HepG2 (cell line): ENCODE data around the gene RPH3AL. TPM values are rescaled to one million over a fixed set of nuclear protein-coding genes. Genes with fewer than 3 reads are reported as not detected.
A peak's percentile ranks its signal among the peaks of the same experiment; 100 is the strongest.

Experiments used
- ARNT2 ChIP-seq: sonication (generic); formaldehyde crosslinking; IDR thresholded peaks from 2 replicates; pipeline ENCODE4 v1.8.0; 2022; ENCODE audit warnings: mild to moderate bottlenecking, low read depth, missing genetic modification reagents, moderate library complexity
- FOXO1 ChIP-seq: sonication (generic); formaldehyde crosslinking; IDR thresholded peaks from 2 replicates; pipeline ENCODE4 v1.4.0; 2020; ENCODE audit warnings: missing genetic modification reagents
- HOXA5 ChIP-seq: sonication (generic); formaldehyde crosslinking; IDR thresholded peaks from 2 replicates; pipeline ENCODE4 v1.4.0; 2020; ENCODE audit warnings: missing genetic modification reagents
- KDM5A ChIP-seq: fragments of 200-600 bp; sonication (generic); IDR thresholded peaks from 2 replicates; pipeline ENCODE4 v1.7.0; 2018; ENCODE audit warnings: antibody characterized with exemption, mild to moderate bottlenecking, low read length, borderline replicate concordance
- NFKBIZ ChIP-seq: IDR thresholded peaks from 2 replicates; pipeline ENCODE4 v1.6.1; 2018; ENCODE audit warnings: missing genetic modification reagents, missing compliant biosample characterization
- SETDB1 ChIP-seq: sonication (generic); formaldehyde crosslinking; IDR thresholded peaks from 2 replicates; pipeline ENCODE4 v1.5.1; 2020; ENCODE audit warnings: missing genetic modification reagents, mild to moderate bottlenecking, borderline replicate concordance
- U2AF2 ChIP-seq: fragments of 200-400 bp; formaldehyde crosslinking; IDR thresholded peaks from 2 replicates; pipeline ENCODE4 v1.6.1; 2017; ENCODE audit warnings: low read depth, mild to moderate bottlenecking, low read length
- ZMAT3 ChIP-seq: sonication (generic); formaldehyde crosslinking; conservative IDR thresholded peaks from 2 replicates; pipeline ENCODE4 v1.7.0; 2021; ENCODE audit warnings: missing genetic modification reagents
- ZMYM2 ChIP-seq: sonication (generic); formaldehyde crosslinking; IDR thresholded peaks from 2 replicates; pipeline ENCODE4 v1.8.0; 2022; ENCODE audit warnings: mild to moderate bottlenecking, missing genetic modification reagents
- ZNF207 ChIP-seq: fragments of 450-650 bp; IDR thresholded peaks from 2 replicates; pipeline ENCODE4 v1.6.1; 2016; ENCODE audit warnings: antibody characterized with exemption, borderline replicate concordance
- ZNF598 ChIP-seq: sonication (generic); formaldehyde crosslinking; IDR thresholded peaks from 2 replicates; pipeline ENCODE4 v1.5.1; 2020; ENCODE audit warnings: mild to moderate bottlenecking, missing genetic modification reagents, borderline replicate concordance
- ZNF605 ChIP-seq: sonication (generic); formaldehyde crosslinking; IDR thresholded peaks from 2 replicates; pipeline ENCODE4 v1.8.0; 2022; ENCODE audit warnings: mild to moderate bottlenecking, missing genetic modification reagents
- ZNF883 ChIP-seq: sonication (generic); formaldehyde crosslinking; IDR thresholded peaks from 2 replicates; pipeline ENCODE4 v1.5.1; 2020; ENCODE audit warnings: mild to moderate bottlenecking, missing genetic modification reagents; ENCODE audit errors: not compliant biosample characterization
- ZZZ3 ChIP-seq: sonication (generic); formaldehyde crosslinking; IDR thresholded peaks from 2 replicates; pipeline ENCODE4 v1.4.0; 2020; ENCODE audit warnings: missing genetic modification reagents, mild to moderate bottlenecking, borderline replicate concordance
- polyA plus RNA-seq, 8 experiments: library from polyadenylated mRNA; depleted of rRNA in 3 of 8; stranded (reverse) in 7 of 8; unstranded in 1 of 8; fragments of >200 nt; fragmentation: Illumina TruSeq in 4 of 8; extraction: Trizol in 4 of 8; gene quantifications; 2 replicates each; pipeline versions ENCODE4 v1.2.1 to v1.2.3, GENCODE V29; 2011 to 2016; ENCODE audit warnings: low read depth in 4 of 8, missing spikeins in 1 of 8, mixed read lengths in 1 of 8; ENCODE audit not compliant: insufficient read depth in 1 of 8
- total RNA-seq, 5 experiments: library from RNA; depleted of rRNA; stranded (reverse); fragments of >200 nt; fragmentation: Illumina TruSeq; extraction: Trizol; gene quantifications; 2 replicates each; pipeline ENCODE4 v1.2.3, GENCODE V29; 2016; ENCODE audit warnings: low read depth in 1 of 5
- TF ChIP-seq, protein P1 (sequence below): sonication (generic); formaldehyde crosslinking; IDR thresholded peaks from 2 replicates; pipeline ENCODE4 v1.8.0; 2022; ENCODE audit warnings: missing genetic modification reagents, mild to moderate bottlenecking, borderline replicate concordance
- TF ChIP-seq, protein P2 (sequence below): sonication (generic); formaldehyde crosslinking; IDR thresholded peaks from 2 replicates; pipeline ENCODE4 v1.4.0; 2020; ENCODE audit warnings: mild to moderate bottlenecking, missing genetic modification reagents
- TF ChIP-seq, protein P3 (sequence below): sonication (generic); formaldehyde crosslinking; IDR thresholded peaks from 2 replicates; pipeline ENCODE4 v1.4.0; 2020; ENCODE audit warnings: missing genetic modification reagents
- TF ChIP-seq, protein P4 (sequence below): sonication (generic); formaldehyde crosslinking; IDR thresholded peaks from 2 replicates; pipeline ENCODE4; 2020; ENCODE audit warnings: missing genetic modification reagents, mild to moderate bottlenecking, borderline replicate concordance
- TF ChIP-seq, protein P5 (sequence below): IDR thresholded peaks from 2 replicates; pipeline ENCODE4 v1.6.1; 2016; ENCODE audit warnings: missing compliant biosample characterization, missing genetic modification reagents, borderline replicate concordance

RPH3AL gene
- total and polyA plus RNA-seq, 2 of the 13 experiments (the other 11 are each of a cell fraction or from before 2014, with no cell fraction given): 7.8 to 16.4 TPM

DNA sequence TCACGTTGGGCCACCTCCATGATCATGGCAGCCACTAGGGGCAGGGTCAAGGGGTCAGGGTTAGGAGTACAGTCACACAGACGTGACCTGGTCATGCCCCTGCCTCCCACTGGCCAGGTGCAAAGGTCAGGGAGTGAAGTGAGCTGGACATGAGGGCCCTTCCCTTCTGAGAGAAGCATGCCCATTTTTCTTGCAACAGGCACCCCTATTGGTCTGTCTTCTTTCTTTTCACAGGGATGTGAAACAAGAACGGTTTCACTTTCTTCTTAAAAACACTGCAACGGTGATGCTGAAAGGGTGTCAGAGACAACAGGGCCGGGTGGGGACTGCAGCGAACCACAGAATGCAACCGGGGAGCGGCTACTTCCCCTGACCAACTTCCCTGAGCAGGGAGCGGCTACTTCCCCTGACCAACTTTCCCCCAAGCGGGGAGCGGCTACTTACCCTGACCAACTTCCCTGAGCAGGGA lies 119.1 kb downstream of the RPH3AL start (continued):
- TF ChIP-seq, protein P1, sequence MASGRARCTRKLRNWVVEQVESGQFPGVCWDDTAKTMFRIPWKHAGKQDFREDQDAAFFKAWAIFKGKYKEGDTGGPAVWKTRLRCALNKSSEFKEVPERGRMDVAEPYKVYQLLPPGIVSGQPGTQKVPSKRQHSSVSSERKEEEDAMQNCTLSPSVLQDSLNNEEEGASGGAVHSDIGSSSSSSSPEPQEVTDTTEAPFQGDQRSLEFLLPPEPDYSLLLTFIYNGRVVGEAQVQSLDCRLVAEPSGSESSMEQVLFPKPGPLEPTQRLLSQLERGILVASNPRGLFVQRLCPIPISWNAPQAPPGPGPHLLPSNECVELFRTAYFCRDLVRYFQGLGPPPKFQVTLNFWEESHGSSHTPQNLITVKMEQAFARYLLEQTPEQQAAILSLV (CRISPR knock-in tag): no peak
- TF ChIP-seq HOXA5 (CRISPR knock-in tag) (no peak), ZNF883 (CRISPR knock-in tag) (no peak), NFKBIZ (CRISPR knock-in tag) (no peak), KDM5A (no peak), U2AF2 (no peak), ZNF207 (no peak), SETDB1 (CRISPR knock-in tag) (no peak), ZMAT3 (CRISPR knock-in tag) (no peak), ZNF598 (no peak), FOXO1 (CRISPR knock-in tag) (0 out of 2 replicates have a peak, but pooled peaks have one; percentile 21), ZMYM2 (CRISPR knock-in tag) (peak; percentile 55), ZZZ3 (CRISPR knock-in tag) (0 out of 2 replicates have a peak, but pooled peaks have one; percentile 31), ARNT2 (0 out of 2 replicates have a peak, but pooled peaks have one; percentile 32), ZNF605 (CRISPR knock-in tag) (no peak)
- TF ChIP-seq, protein P2, sequence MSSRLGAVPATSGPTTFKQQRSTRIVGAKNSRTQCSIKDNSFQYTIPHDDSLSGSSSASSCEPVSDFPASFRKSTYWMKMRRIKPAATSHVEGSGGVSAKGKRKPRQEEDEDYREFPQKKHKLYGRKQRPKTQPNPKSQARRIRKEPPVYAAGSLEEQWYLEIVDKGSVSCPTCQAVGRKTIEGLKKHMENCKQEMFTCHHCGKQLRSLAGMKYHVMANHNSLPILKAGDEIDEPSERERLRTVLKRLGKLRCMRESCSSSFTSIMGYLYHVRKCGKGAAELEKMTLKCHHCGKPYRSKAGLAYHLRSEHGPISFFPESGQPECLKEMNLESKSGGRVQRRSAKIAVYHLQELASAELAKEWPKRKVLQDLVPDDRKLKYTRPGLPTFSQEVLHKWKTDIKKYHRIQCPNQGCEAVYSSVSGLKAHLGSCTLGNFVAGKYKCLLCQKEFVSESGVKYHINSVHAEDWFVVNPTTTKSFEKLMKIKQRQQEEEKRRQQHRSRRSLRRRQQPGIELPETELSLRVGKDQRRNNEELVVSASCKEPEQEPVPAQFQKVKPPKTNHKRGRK (CRISPR knock-in tag): no peak
- TF ChIP-seq, protein P3, sequence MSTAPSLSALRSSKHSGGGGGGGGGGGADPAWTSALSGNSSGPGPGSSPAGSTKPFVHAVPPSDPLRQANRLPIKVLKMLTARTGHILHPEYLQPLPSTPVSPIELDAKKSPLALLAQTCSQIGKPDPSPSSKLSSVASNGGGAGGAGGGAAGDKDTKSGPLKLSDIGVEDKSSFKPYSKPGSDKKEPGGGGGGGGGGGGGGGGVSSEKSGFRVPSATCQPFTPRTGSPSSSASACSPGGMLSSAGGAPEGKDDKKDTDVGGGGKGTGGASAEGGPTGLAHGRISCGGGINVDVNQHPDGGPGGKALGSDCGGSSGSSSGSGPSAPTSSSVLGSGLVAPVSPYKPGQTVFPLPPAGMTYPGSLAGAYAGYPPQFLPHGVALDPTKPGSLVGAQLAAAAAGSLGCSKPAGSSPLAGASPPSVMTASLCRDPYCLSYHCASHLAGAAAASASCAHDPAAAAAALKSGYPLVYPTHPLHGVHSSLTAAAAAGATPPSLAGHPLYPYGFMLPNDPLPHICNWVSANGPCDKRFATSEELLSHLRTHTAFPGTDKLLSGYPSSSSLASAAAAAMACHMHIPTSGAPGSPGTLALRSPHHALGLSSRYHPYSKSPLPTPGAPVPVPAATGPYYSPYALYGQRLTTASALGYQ (CRISPR knock-in tag): 0 out of 2 replicates have a peak, but pooled peaks have one; percentile 45
- TF ChIP-seq, protein P4, sequence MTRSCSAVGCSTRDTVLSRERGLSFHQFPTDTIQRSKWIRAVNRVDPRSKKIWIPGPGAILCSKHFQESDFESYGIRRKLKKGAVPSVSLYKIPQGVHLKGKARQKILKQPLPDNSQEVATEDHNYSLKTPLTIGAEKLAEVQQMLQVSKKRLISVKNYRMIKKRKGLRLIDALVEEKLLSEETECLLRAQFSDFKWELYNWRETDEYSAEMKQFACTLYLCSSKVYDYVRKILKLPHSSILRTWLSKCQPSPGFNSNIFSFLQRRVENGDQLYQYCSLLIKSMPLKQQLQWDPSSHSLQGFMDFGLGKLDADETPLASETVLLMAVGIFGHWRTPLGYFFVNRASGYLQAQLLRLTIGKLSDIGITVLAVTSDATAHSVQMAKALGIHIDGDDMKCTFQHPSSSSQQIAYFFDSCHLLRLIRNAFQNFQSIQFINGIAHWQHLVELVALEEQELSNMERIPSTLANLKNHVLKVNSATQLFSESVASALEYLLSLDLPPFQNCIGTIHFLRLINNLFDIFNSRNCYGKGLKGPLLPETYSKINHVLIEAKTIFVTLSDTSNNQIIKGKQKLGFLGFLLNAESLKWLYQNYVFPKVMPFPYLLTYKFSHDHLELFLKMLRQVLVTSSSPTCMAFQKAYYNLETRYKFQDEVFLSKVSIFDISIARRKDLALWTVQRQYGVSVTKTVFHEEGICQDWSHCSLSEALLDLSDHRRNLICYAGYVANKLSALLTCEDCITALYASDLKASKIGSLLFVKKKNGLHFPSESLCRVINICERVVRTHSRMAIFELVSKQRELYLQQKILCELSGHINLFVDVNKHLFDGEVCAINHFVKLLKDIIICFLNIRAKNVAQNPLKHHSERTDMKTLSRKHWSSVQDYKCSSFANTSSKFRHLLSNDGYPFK (CRISPR knock-in tag): 0 out of 2 replicates have a peak, but pooled peaks have one; percentile 18
- TF ChIP-seq, protein P5, sequence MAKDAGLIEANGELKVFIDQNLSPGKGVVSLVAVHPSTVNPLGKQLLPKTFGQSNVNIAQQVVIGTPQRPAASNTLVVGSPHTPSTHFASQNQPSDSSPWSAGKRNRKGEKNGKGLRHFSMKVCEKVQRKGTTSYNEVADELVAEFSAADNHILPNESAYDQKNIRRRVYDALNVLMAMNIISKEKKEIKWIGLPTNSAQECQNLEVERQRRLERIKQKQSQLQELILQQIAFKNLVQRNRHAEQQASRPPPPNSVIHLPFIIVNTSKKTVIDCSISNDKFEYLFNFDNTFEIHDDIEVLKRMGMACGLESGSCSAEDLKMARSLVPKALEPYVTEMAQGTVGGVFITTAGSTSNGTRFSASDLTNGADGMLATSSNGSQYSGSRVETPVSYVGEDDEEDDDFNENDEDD (CRISPR knock-in tag): no peak
